Endothelial cell of umbilical vein (primary cell): ENCODE data around the gene AKR1C4. TPM values are rescaled to one million over a fixed set of nuclear protein-coding genes. Genes with fewer than 3 reads are reported as not detected.

Experiments
- BruUV-seq: library from RNA; stranded (reverse); fragments of 400-500 nt; replicated peaks from 2 replicates; lab custom pipeline; 2021; lab: Mats Ljungman, UMichigan
- CTCF ChIA-PET: fragments of 300-600, 350-600 bp; sonication (Branson Sonifier 250); formaldehyde crosslinking; loops from one replicate; lab custom pipeline; 2021; ENCODE audit warnings: antibody characterized with exemption, inconsistent platforms; lab: Charles Lee
- POLR2A ChIA-PET: fragments of 300-600, 350-600 bp; sonication (Branson Sonifier 250); formaldehyde crosslinking; loops from one replicate; lab custom pipeline; 2021; ENCODE audit warnings: antibody characterized with exemption, inconsistent platforms; lab: Charles Lee
- DNase-seq: peaks from one replicate; pipeline ENCODE4 v3.0.0-alpha.2; 2011; ENCODE audit warnings: low read depth, low spot score
- FAIRE-seq: peaks from 2 replicates; lab custom pipeline; 2011; peaks lifted over from hg19 to GRCh38; lab: Jason Lieb, UNC
- H2AFZ ChIP-seq: 2 replicates; pipeline ENCODE4 v1.6.0; 2012; ENCODE audit warnings: low read depth, low read length, control low read depth, inconsistent platforms
- H3K27ac ChIP-seq: 2 replicates; pipeline ENCODE4 v1.5.1; 2011; ENCODE audit warnings: low read depth, mild to moderate bottlenecking, control low read depth, low read length, moderate library complexity; ENCODE audit not compliant: insufficient read depth
- H3K27me3 ChIP-seq, 2 experiments: 2 replicates each; pipeline versions ENCODE4 v1.6.0 to v1.6.1; 2011; ENCODE audit warnings: low read length in 2 of 2, mixed read lengths in 1 of 2; ENCODE audit not compliant: control insufficient read depth in 2 of 2, insufficient read depth in 2 of 2
- H3K36me3 ChIP-seq, 2 experiments: 2 replicates in 1 of 2; 3 replicates in 1 of 2; pipeline ENCODE4 v1.5.1; 2011; ENCODE audit warnings: low read length in 2 of 2, mild to moderate bottlenecking in 1 of 2, moderate library complexity in 1 of 2; ENCODE audit not compliant: control insufficient read depth in 2 of 2, insufficient read depth in 2 of 2; ENCODE audit errors: extremely low read depth in 1 of 2
- H3K4me1 ChIP-seq: 3 replicates; pipeline ENCODE4 v1.5.1; 2011; ENCODE audit warnings: mild to moderate bottlenecking, low read length; ENCODE audit not compliant: control insufficient read depth, insufficient read depth; ENCODE audit errors: extremely low read depth
- H3K4me2 ChIP-seq: 2 replicates; pipeline ENCODE4 v1.6.1; 2011; ENCODE audit warnings: low read length, control low read depth, mixed read lengths; ENCODE audit not compliant: insufficient read depth
- H3K4me3 ChIP-seq, 3 experiments: fragments of 200-600 bp in 1 of 3; sonication (generic), shearing (Covaris generic) in 1 of 3; replicated peaks in 1 of 3; 2 replicates each; pipeline ENCODE4 v1.5.1; 2011 to 2016; ENCODE audit warnings: control low read depth in 3 of 3, low read length in 3 of 3, mild to moderate bottlenecking in 2 of 3, inconsistent platforms in 1 of 3, low read depth in 1 of 3, moderate library complexity in 1 of 3; ENCODE audit not compliant: insufficient read depth in 1 of 3
- H3K79me2 ChIP-seq: 2 replicates; pipeline ENCODE4 v1.6.0; 2012; ENCODE audit warnings: low read length, inconsistent platforms; ENCODE audit not compliant: control insufficient read depth, insufficient read depth
- H3K9ac ChIP-seq: replicated peaks from 2 replicates; pipeline ENCODE3; 2011; ENCODE audit warnings: low read length, control low read depth; ENCODE audit not compliant: insufficient read depth; ENCODE audit errors: extremely low read depth
- H3K9me1 ChIP-seq: replicated peaks from 3 replicates; pipeline ENCODE4 v1.6.0; 2011; ENCODE audit warnings: mild to moderate bottlenecking, low read length; ENCODE audit not compliant: control insufficient read depth, insufficient read depth; ENCODE audit errors: extremely low read depth
- H3K9me3 ChIP-seq: replicated peaks from 2 replicates; pipeline ENCODE4 v1.5.1; 2012; ENCODE audit warnings: low read length, inconsistent platforms; ENCODE audit not compliant: control insufficient read depth, insufficient read depth
- H4K20me1 ChIP-seq: replicated peaks from 2 replicates; pipeline ENCODE3; 2011; ENCODE audit warnings: mild to moderate bottlenecking, low read length; ENCODE audit not compliant: control insufficient read depth, insufficient read depth; ENCODE audit errors: extremely low read depth
- CTCF ChIP-seq, 2 donors: IDR thresholded peaks; 1 replicate in 1 of 2; 2 replicates in 1 of 2; pipeline ENCODE4 v1.5.1; 2011; ENCODE audit warnings: low read length in 2 of 2, mild to moderate bottlenecking in 2 of 2, moderate library complexity in 2 of 2, control low read depth in 1 of 2, inconsistent platforms in 1 of 2, low read depth in 1 of 2; ENCODE audit not compliant: insufficient read depth in 1 of 2; ENCODE audit errors: extremely low read depth in 1 of 2
- EZH2 ChIP-seq: IDR thresholded peaks from 2 replicates; pipeline ENCODE4 v1.6.1; 2012; ENCODE audit warnings: borderline replicate concordance, low read depth, mild to moderate bottlenecking, moderate library complexity, low read length, inconsistent platforms; ENCODE audit not compliant: severe bottlenecking
- FOS ChIP-seq: IDR thresholded peaks from 2 replicates; pipeline ENCODE4 v1.6.1; 2011; ENCODE audit warnings: mild to moderate bottlenecking, low read length, moderate library complexity, borderline replicate concordance; ENCODE audit not compliant: insufficient read depth
- GATA2 ChIP-seq: IDR thresholded peaks from 2 replicates; pipeline ENCODE4 v1.7.0; 2011; ENCODE audit warnings: low read depth, mild to moderate bottlenecking, moderate library complexity, mixed read lengths, low read length; ENCODE audit not compliant: insufficient read length, insufficient read depth
- JUN ChIP-seq: IDR thresholded peaks from 2 replicates; pipeline ENCODE4 v1.6.1; 2011; ENCODE audit warnings: borderline replicate concordance, low read depth; ENCODE audit not compliant: insufficient read length, insufficient read depth
- MAX ChIP-seq: IDR thresholded peaks from 2 replicates; pipeline ENCODE4 v1.6.1; 2011; ENCODE audit not compliant: insufficient read depth, insufficient read length
- MYC ChIP-seq: IDR thresholded peaks from one replicate; pipeline ENCODE4 v1.6.1; 2011; ENCODE audit warnings: mild to moderate bottlenecking, low read depth, low read length
- POLR2A ChIP-seq: IDR thresholded peaks from 2 replicates; pipeline ENCODE4 v1.6.1; 2012; ENCODE audit warnings: low read depth, mild to moderate bottlenecking, control low read depth, low read length
- POLR2AphosphoS5 ChIP-seq: IDR thresholded peaks from 2 replicates; pipeline ENCODE4 v1.6.1; 2012; ENCODE audit warnings: low read depth, mild to moderate bottlenecking, control low read depth, low read length, moderate library complexity; ENCODE audit not compliant: insufficient read depth
- dilution Hi-C: fragments of 300-500 bp; cut with MboI; formaldehyde crosslinking; loops from one replicate; pipeline ENCODE4 v1.15.0; 2019; ENCODE audit warnings: low sequenced_read_pairs; ENCODE audit not compliant: extremely low pct_ligation_motif_present
- intact Hi-C: fragments of 100-400 bp; cut with micrococcal nuclease; formaldehyde crosslinking; loops from one replicate; pipeline ENCODE4 v1.10.0; 2022
- polyA plus RNA-seq, 4 experiments: library from polyadenylated mRNA; depleted of rRNA in 3 of 4; stranded (reverse) in 3 of 4; unstranded in 1 of 4; fragments of >200 nt; gene quantifications; 2 replicates each; pipeline versions ENCODE4 v1.2.1 to v1.2.3, GENCODE V29; 2011 to 2012; ENCODE audit warnings: missing spikeins in 1 of 4
- total RNA-seq: library from RNA; stranded (reverse); gene quantifications from 2 replicates; pipeline ENCODE4 v1.2.3, GENCODE V29; 2021

AKR1C4 gene
- total and polyA plus RNA-seq, 2 donors (not counting 3 experiments of a cell fraction or from before 2014, with no cell fraction given), result not detected

GRCh38 chr10:5216801-5217200, 20.2 kb downstream of the AKR1C4 start:
- no peak for TF ChIP-seq POLR2A
- no peak for TF ChIP-seq POLR2AphosphoS5
- no peak for TF ChIP-seq EZH2
- no peak for TF ChIP-seq FOS
- no peak for TF ChIP-seq MAX
- no peak for TF ChIP-seq GATA2
- no peak for TF ChIP-seq MYC
- TF ChIP-seq JUN, result no peak
- no peak for TF ChIP-seq CTCF (IDR thresholded peaks at IDR 0.05; ENCODE audit: extremely low read depth in 1 of 2, insufficient read depth in 1 of 2, low read depth in 1 of 2, low read length in 2 of 2)
- dilution Hi-C loops, result no loop called here
- no peak overlapping the region for H3K9ac ChIP-seq
- no peaks in the 10 kb centered on the region for H3K9me3 ChIP-seq
- H3K4me3 ChIP-seq, result no peak overlapping the region
- H3K36me3 ChIP-seq, result no peaks in the 10 kb centered on the region
- H3K4me2 ChIP-seq, result no peak overlapping the region
- BruUV-seq, result no TSS peak
- intact Hi-C loops, result no loop called here
- H3K27ac ChIP-seq, result no peak overlapping the region
- no peaks in the 10 kb centered on the region for H4K20me1 ChIP-seq
- no peaks in the 10 kb centered on the region for H3K27me3 ChIP-seq
- no peaks in the 10 kb centered on the region for H3K4me1 ChIP-seq
- no peaks in the 10 kb centered on the region for H3K9me1 ChIP-seq
- CTCF ChIA-PET, result no interaction called here
- no peak for FAIRE-seq
- DNase-seq, result no peak
- H2AFZ ChIP-seq, result no peak overlapping the region
- no peaks in the 10 kb centered on the region for H3K79me2 ChIP-seq
- POLR2A ChIA-PET, result no interaction called here
